Muscle layer of duodenum (tissue), 2 donors: ENCODE results near the gene FRYL.

ENCODE experiments used
- H3K27ac ChIP-seq: one replicate; pipeline ENCODE4 v1.7.0; 2013; ENCODE audit warnings: mild to moderate bottlenecking, low read length
- H3K27me3 ChIP-seq: one replicate; pipeline ENCODE4 v1.7.0; 2013; ENCODE audit warnings: low read depth, mild to moderate bottlenecking, control low read depth, low read length
- H3K36me3 ChIP-seq, 2 donors: one replicate each; pipeline ENCODE4 v1.7.0; 2013; ENCODE audit warnings: low read length in 2 of 2, control low read depth in 1 of 2, mild to moderate bottlenecking in 1 of 2; ENCODE audit not compliant: insufficient read depth in 2 of 2, control insufficient read depth in 1 of 2
- H3K4me1 ChIP-seq, 2 donors: one replicate each; pipeline ENCODE4 v1.7.0; 2013; ENCODE audit warnings: low read length in 2 of 2, mild to moderate bottlenecking in 2 of 2, control low read depth in 1 of 2, moderate library complexity in 1 of 2; ENCODE audit not compliant: insufficient read depth in 2 of 2, control insufficient read depth in 1 of 2
- H3K4me3 ChIP-seq, 2 donors: one replicate each; pipeline ENCODE4 v1.7.0; 2013; ENCODE audit warnings: low read length in 2 of 2, low read depth in 1 of 2, mild to moderate bottlenecking in 1 of 2
- H3K9me3 ChIP-seq, 2 donors: one replicate each; pipeline ENCODE4 v1.7.0; 2013; ENCODE audit warnings: low read length in 2 of 2, control low read depth in 1 of 2, mild to moderate bottlenecking in 1 of 2; ENCODE audit not compliant: control insufficient read depth in 1 of 2
- donor health status: healthy.

The FRYL gene

GRCh38 chr4:48668254-48669017 lies 111.6 kb downstream of the FRYL start:
- Histone ChIP-seq H3K27ac (peak overlapping the region; percentile 79), H3K4me1 (peaks cover 0 to 4% of the 10 kb centered on the region in 2 donors), H3K27me3 (no peaks in the 10 kb centered on the region), H3K4me3 (no peak overlapping the region), H3K36me3 (no peaks in the 10 kb centered on the region), H3K9me3 (no peaks in the 10 kb centered on the region)

DNA sequence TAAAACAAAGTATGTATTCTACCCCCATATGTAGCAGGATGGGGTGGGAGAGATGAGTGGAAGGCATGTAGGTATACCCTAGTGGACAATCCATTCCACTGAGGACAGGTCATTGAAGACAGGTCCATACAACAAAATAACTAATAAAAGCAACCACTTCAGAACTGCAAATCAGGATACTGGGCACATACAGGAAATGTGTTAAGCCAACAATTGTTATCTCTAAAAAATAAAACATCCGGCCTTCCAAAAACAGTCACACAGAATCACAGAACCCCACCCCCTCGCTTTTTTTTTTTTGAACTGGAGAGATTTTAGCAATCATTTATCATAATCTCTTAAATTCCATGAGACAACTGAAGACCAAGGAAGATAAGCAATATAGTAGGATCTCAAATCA lies 112.9 kb downstream of the FRYL start:
- Histone ChIP-seq H3K9me3 (no peaks in the 10 kb centered on the region), H3K27ac (no peak overlapping the region), H3K4me1 (peaks cover 0 to 4% of the 10 kb centered on the region in 2 donors), H3K4me3 (no peak overlapping the region), H3K36me3 (no peaks in the 10 kb centered on the region), H3K27me3 (no peaks in the 10 kb centered on the region)

DNA sequence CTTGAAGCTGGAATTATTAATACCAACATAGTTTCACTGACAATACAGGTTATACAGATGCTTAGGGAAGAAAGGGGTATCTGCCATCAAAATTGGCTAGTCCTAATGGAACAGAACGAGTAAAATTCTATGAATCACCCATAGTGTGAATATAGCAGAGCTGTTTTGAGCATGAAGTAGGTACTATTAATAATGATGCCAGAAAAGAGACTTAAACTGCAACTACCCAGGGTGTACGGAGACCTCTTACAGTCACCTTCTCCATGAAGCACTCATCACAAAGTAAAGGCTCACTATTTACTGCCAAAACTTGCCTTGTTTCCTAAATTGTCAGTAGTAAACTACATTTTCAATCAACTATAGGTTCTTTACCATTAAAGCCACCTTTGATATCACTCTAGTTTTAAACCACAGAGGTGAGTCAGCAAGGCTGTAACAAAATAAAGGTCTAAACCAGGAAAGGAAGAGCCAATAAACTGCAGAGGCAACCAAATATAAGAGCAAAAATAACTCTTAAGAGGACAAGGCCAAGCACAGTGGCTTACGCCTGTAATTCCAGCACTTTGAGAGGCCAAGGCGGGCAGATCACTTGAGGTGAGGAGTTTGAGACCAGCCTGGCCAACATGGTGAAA lies 114.4 kb downstream of the FRYL start:
- Histone ChIP-seq H3K36me3 (no peaks in the 10 kb centered on the region), H3K9me3 (no peaks in the 10 kb centered on the region), H3K4me1 (peaks cover 0 to 4% of the 10 kb centered on the region in 2 donors), H3K27ac (no peak overlapping the region), H3K27me3 (no peaks in the 10 kb centered on the region), H3K4me3 (no peak overlapping the region)

DNA sequence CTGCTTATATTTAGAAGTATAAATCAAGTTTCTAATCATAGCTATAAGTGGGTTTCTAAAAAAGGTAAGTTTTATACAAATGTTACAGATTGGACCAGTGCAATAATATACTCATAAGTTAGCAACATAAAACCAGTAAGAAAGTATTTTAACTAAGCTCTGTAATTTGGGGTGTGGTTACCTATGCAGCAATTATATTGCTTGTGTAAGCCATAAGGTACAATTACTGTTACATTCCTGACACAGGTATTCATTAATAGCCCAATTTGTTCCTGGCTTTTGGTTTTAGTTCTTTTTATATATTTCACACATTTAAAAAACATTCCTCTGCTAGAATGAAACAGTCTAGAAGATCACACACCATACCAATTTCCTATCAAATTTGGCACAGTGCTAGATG lies 115.1 kb downstream of the FRYL start:
- Histone ChIP-seq H3K27me3 (no peaks in the 10 kb centered on the region), H3K27ac (no peak overlapping the region), H3K9me3 (no peaks in the 10 kb centered on the region), H3K4me3 (no peak overlapping the region), H3K36me3 (no peaks in the 10 kb centered on the region), H3K4me1 (peaks cover 0 to 4% of the 10 kb centered on the region in 2 donors)

DNA sequence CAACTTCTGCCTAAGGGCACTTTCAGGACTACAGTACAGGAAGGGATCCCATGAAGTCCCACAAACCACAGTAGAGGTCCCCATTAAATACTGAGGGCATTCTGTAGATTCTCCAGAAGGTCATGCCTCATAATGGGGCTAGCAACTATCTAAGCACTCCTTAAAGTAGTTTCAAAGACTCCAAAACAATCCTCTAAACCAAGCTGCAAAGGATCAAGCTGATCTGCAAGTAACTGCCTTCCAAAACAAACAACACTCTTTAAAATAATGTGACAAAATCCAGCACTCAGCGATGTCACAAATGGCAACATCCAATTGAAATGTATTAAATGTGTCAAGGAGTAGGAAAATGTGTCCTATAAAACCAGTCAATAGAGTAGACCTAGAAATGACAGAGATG lies 118.7 kb downstream of the FRYL start:
- Histone ChIP-seq H3K27me3 (no peaks in the 10 kb centered on the region), H3K4me3 (no peak overlapping the region), H3K27ac (no peak overlapping the region), H3K9me3 (no peaks in the 10 kb centered on the region), H3K4me1 (no peaks in the 10 kb centered on the region), H3K36me3 (no peaks in the 10 kb centered on the region)

DNA sequence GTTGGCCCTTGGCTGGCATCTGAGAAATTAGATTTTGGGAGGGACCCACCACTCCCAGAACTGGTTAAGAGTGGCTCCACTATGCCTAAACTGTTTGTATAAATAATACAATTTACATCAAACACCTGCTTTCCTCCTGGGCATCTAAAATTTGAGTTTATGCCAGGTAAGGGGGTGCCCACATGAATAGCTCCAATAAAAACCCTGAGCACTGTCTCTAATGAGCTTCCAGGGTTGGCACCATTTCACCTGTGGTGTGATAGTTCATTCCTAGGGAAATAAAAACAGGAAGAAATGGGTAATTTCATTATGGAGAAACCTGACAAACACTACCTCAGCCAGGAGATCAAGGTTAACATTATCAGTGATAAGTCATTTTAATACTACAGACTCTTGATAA lies 119.7 kb downstream of the FRYL start:
- Histone ChIP-seq H3K36me3 (no peaks in the 10 kb centered on the region), H3K9me3 (no peaks in the 10 kb centered on the region), H3K27me3 (no peaks in the 10 kb centered on the region), H3K27ac (no peak overlapping the region), H3K4me1 (no peaks in the 10 kb centered on the region), H3K4me3 (no peak overlapping the region)

DNA sequence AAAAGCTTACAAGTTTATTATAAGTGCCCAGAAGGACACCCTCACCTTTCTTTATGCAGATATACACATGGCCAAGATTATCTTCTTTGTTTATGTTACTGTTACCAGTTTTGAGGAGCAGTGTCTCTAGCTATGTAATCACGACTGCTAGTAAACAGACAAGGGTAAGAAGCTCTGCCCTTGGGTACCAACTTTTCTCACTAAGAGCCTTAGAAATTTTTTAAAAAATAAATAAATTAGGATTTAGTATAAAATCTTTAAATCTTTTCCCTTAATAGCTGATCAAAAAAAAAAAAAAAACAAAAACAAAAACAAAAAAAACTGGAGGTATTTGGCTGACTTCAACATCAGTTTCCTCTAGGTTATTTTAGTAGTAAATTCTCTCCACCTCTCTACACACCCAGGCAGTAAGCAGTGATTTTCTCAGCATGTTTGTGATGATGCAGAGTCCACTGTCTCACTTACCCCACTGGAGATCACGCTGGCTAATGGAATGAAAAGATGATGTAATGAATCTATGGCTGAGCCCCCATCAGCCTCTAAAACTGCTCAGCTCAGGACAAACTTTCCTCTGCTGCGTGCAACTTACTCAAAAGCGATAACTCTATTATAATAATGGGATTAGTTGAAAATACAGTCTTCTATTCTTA lies 125.9 kb downstream of the FRYL start:
- no peaks in the 10 kb centered on the region for H3K9me3 ChIP-seq
- peak overlapping the region in 1 of 2 donors; percentile 32 for H3K4me3 ChIP-seq
- H3K36me3 ChIP-seq, result no peaks in the 10 kb centered on the region
- peaks cover 4 to 15% of the 10 kb centered on the region in 2 donors for H3K4me1 ChIP-seq
- H3K27ac ChIP-seq, result peak overlapping the region; percentile 32
- no peaks in the 10 kb centered on the region for H3K27me3 ChIP-seq

GRCh38 chr4:48653217-48654014 lies 126.7 kb downstream of the FRYL start:
- H3K9me3 ChIP-seq, result no peaks in the 10 kb centered on the region
- peak overlapping the region; percentile 32 for H3K27ac ChIP-seq
- no peaks in the 10 kb centered on the region for H3K36me3 ChIP-seq
- H3K4me3 ChIP-seq, result peak overlapping the region in 1 of 2 donors; percentile 32
- no peaks in the 10 kb centered on the region for H3K27me3 ChIP-seq
- H3K4me1 ChIP-seq, result peaks cover 4 to 15% of the 10 kb centered on the region in 2 donors

- Histone ChIP-seq H3K27ac (no peak overlapping the region), H3K4me1 (peaks cover 4 to 15% of the 10 kb centered on the region in 2 donors), H3K4me3 (no peak overlapping the region), H3K9me3 (no peaks in the 10 kb centered on the region), H3K36me3 (no peaks in the 10 kb centered on the region), H3K27me3 (no peaks in the 10 kb centered on the region)
Measured at GRCh38 chr4:48651914-48652313, 128.2 kb downstream of the FRYL start.

GRCh38 chr4:48649505-48649904 lies 130.6 kb downstream of the FRYL start:
- H3K4me3 ChIP-seq, result no peak overlapping the region
- no peaks in the 10 kb centered on the region for H3K9me3 ChIP-seq
- no peaks in the 10 kb centered on the region for H3K27me3 ChIP-seq
- no peaks in the 10 kb centered on the region for H3K36me3 ChIP-seq
- H3K4me1 ChIP-seq, result peaks cover 0 to 11% of the 10 kb centered on the region in 2 donors
- no peak overlapping the region for H3K27ac ChIP-seq

GRCh38 chr4:48645225-48645794 lies 134.8 kb downstream of the FRYL start:
- Histone ChIP-seq H3K36me3 (no peaks in the 10 kb centered on the region), H3K27ac (no peak overlapping the region), H3K4me3 (no peak overlapping the region), H3K9me3 (no peaks in the 10 kb centered on the region), H3K4me1 (peaks cover 7 to 16% of the 10 kb centered on the region in 2 donors), H3K27me3 (no peaks in the 10 kb centered on the region)
